ENCODE measurements around the gene IKBKE.

DNA sequence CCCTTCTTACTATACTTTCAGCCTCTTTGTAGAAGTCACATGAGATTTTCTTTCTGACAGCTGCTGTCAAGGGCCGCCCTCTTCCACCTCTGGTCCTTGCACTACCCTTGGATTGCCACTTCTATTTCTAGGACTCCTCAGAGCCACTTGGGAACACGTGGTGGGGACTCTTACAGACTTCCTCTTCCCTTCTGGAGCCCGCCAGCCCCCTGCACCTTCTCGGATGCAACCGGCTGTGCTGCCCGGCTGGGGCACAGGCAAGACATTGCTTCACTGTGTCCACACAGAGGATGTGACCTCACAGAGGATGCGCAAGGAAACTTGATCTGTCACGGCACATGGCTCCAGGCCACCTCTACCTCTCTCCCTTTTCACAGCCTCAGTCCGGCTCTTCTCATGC is 2.4 kb upstream of the IKBKE start:
- TF ChIP-seq, protein P1, sequence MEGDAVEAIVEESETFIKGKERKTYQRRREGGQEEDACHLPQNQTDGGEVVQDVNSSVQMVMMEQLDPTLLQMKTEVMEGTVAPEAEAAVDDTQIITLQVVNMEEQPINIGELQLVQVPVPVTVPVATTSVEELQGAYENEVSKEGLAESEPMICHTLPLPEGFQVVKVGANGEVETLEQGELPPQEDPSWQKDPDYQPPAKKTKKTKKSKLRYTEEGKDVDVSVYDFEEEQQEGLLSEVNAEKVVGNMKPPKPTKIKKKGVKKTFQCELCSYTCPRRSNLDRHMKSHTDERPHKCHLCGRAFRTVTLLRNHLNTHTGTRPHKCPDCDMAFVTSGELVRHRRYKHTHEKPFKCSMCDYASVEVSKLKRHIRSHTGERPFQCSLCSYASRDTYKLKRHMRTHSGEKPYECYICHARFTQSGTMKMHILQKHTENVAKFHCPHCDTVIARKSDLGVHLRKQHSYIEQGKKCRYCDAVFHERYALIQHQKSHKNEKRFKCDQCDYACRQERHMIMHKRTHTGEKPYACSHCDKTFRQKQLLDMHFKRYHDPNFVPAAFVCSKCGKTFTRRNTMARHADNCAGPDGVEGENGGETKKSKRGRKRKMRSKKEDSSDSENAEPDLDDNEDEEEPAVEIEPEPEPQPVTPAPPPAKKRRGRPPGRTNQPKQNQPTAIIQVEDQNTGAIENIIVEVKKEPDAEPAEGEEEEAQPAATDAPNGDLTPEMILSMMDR (IDR thresholded peaks at IDR 0.05) = no peak
- TF ChIP-seq POLR2A (IDR thresholded peaks at IDR 0.05) = no peak

Data from heart left ventricle (tissue), 13 donors.